Middle frontal gyrus (tissue), 1 donor: ENCODE measurements around the gene PPP2R5C.
"Not testable (repeated sequence)": the region's sequence is repeated elsewhere in the genome, so short reads cannot be mapped to it uniquely, and the experiment has no call there.

Source experiments
- DNase-seq: peaks from one replicate; pipeline ENCODE4 v3.0.0-alpha.2; 2015; ENCODE audit warnings: low spot score; ENCODE audit errors: extremely low spot score

Gene PPP2R5C

DNA sequence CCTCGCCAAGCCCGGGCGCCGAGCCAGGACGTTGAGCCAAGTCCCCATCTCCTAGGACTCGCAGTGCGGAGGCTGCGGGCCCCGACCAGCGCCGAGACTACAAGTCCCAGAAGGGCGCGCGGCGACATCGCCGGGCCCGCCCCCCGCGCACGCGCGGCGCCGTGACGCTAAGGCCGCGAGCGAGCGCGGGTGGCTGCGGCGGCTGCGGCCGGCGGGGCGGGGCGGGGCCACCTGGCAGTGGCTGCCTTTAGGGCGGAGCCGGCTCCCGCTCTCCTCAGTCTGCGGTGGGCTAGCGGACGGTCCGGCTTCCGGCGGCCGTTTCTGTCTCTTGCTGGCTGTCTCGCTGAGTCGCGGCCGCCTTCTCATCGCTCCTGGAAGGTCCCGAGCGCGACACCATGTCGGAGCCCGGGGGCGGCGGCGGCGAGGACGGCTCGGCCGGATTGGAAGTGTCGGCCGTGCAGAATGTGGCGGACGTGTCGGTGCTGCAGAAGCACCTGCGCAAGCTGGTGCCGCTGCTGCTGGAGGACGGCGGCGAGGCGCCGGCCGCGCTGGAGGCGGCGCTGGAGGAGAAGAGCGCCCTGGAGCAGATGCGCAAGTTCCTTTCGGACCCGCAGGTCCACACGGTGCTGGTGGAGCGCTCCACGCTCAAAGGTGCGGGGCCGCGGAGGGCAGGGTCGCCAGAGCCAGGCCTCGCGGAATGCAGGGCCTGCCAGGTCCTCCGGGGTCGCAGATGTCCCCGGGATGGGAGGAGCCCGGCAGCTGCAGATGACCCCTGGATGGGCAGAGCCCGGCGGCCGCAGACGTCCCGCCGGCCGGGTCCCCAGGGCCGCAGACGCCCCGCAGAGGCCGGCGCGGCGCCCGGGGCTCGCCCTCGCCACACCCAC, 203.0 kb downstream of the PPP2R5C start, which contains the start of gene DYNC1H1:
Gene DYNC1H1 (plus strand): TSS at position 277 of the 884 bp plus-strand sequence. CDS start 119 bp downstream, at position 396.
- peak; percentile 95 for DNase-seq

DNA sequence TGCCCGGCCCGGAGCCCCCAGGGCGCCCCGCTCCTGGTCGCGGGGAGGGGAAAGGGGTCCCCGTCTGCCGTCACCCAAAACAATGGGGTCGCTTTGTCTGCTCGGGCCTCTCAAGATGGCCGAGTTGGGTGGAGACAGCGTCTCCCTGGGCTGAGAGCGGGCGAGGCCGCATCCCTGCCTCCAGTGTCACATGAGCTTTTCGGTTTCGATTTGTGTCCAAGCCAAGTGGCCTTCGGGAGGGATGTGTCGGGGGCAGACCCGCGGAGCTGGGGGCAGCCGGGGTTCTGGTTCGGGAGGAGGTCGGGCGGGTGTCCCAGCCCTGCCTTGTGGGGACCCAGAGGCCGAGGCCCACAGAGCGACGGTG, 203.7 kb downstream of the PPP2R5C start:
- no peak for DNase-seq

DNA sequence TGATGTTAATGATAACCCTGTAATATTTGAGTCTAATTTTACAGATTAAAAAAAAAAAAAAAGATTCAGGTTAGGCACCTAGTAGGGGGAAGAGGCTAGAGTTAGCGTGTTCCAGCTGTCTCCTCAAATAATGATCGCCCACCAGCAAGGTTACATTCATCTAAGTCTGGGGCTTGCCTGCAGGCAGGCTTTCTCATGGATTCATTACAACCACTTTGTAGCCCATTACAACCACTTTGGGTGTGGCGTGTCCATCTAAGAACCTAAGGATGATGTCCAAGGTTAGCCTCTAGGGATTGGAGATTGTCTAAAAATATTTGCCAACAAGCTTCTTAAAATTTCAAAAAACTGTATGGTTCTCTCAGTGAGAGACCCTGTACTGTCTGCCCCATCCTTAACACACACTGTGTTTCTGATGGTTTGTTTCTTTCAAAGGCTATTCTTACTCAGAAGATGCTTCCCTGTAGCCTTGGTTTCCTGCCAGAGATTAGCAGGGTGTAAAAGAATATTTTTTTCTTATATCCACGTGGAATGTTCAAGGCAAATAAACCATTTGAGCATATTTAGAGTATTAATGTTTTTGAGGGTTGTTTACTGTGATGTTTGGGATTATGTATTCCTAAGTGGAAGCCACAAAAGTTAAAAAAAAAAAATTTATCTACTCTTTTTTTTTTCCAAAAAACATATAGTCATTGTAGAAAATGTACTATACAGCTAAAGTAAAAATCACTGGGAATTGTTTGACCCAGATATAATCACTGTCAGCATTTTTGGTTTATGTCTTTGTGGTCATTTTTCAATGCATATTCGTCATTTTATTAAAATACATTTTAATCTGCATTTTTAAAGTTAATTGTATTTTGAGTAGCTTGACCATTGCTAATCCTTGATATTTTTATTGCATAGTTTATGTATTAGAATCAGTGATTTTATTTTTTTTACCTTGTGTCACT, 204.5 kb downstream of the PPP2R5C start:
- no peak for DNase-seq

DNA sequence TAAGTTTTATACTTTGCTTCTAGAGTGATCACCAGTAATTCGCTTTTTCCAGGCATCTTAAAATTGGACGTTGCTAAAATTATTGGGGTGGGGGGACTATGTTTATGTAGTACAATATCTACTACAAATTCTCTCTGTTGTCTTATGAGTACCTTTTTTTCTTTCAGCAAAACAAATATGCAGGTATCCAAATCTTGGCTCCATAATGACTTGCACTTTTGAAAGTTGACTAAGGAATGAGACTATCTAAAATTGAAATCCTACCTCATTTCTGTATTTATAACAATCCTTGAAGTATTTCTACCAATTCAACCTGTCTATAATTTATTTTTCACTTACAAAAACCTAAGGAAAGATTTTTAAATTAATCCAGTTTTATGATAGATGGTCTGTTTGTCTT, 205.2 kb downstream of the PPP2R5C start:
- DNase-seq: no peak

DNA sequence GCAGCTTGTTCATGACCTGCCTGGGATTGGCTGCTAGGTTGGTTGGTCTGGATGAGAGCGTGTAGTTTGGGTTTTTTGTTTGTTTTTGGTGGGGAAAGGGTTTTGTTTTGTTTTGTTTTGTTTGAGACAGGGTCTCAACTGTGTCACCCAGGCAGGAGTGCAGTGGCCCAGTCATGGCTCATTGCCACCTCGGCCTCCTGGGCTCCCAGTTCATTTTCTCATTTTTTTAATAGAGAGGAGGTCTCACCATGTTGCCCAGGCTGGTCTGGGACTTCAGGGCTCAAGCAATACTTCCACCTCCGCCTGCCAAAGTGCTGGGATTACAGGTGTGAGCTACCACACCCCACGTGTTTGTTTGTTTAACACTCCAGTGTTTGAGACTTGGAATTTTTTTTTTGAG, 206.7 kb downstream of the PPP2R5C start:
- DNase-seq: no peak

DNA sequence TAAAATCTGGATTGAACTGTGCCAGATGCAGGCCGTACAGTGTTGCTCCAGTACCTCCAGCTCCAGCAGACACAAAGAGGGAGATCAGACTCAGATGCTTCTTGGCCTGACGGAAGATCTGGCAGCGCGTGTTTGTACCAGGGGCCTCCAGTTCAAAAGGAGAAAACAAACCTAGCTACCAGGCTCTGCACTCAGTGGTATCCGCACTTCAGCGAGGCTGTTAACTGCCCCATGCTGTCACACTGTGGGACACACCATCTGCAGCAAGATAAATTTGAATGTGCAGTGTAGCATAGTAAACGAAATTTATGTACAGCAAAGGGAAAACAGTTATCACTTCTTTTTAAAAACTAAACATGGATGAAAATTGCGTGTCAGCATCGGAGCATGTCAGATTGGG, 208.0 kb downstream of the PPP2R5C start:
- no peak for DNase-seq

DNA sequence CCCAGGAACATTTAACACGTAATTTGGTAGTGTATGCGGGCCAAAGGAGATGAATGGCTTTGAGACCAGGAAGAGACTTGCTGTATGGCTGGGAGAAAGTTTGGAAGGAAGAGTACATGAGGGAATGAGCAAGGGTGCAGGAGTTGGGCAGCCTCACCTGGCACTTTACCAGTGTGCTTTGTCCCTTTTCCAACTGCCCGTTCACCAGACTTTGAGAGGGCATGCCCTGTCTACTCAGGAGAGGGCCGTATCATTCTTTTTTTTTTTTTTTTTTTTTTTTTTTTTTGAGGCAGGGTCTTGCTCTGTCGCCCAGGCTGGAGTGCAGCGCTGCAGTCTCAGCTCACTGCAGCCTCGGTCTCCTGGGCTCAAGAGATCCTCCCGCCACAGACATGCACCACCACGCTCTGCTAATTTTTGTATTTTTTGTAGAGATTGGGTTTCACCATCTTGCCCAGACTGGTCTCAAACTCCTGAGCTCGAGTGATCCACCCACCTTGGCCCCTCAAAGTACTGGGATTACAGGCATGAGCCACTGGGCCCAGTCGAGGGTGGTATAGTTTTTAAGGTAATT, 209.4 kb downstream of the PPP2R5C start:
- no peak for DNase-seq

DNA sequence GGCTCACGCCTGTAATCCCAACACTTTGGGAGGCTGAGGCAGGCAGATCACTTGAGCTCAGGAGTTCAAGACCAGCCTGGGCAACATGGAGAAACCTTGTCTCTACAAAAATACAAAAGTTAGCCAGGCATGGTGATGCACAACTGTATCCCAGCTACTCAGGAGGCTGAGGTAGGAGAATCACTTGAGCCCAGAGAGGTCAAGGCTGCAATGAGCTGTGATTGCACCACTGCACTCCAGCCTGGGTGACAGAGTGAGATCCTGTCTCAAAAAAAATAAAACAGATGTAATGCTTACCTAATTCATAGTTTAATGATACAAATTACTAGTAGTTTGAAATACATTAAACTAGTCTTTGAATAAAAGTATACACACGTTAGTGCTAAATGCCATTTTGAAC, 209.9 kb downstream of the PPP2R5C start:
- DNase-seq: not testable (repeated sequence)

DNA sequence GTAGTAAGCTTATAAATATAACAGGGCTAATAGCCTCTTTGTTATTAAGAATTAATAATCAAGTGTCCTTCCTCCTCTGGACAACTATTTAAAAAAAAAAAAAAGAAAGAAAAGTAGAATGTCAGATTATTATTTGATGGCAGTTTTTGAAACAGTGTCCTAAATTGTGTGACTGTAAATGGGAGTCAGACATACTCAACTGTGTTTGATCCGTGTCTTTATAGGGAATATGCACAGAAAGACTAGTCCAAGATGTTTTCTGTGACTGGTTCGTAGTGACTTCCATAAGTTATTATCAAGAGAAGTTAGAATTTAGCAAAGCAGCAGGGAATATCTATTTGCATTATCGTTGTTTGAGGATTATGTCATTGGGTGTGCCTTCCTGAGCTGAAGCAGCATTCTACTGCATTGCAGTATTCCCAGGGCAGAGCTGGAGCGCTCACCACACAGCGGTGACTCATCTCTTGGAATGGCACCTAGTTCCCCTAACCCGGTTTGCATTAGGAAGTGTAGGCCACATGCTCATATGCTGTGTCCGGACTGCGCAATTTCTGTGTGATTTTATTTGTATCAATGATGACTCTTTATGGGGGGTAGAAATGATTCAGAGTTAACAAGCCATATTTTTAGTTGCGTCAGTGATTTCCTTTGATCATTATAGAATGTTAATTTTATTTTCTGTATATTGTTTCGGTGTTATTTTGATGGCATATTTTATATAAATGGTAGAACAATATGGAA, 210.8 kb downstream of the PPP2R5C start:
- DNase-seq: peak; percentile 37

DNA sequence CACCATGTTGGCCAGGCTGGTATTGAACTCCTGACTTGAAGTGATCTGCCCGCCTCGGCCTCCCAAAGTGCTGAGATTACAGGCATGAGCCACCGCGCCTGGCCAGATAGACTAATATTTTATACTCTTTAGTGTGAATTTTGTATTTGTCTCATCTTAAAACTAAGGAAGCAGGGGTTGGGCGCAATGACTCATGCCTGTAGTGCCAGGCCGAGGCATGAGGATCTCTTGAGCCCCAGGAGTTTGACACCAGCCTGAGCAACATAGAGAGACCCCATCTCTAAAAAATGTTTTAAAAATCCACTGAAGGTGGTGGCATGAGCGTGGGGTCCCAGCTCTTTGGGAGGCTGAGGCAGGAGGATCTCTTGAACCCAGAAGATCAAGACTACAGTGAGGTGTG, 211.8 kb downstream of the PPP2R5C start:
- no peak for DNase-seq

DNA sequence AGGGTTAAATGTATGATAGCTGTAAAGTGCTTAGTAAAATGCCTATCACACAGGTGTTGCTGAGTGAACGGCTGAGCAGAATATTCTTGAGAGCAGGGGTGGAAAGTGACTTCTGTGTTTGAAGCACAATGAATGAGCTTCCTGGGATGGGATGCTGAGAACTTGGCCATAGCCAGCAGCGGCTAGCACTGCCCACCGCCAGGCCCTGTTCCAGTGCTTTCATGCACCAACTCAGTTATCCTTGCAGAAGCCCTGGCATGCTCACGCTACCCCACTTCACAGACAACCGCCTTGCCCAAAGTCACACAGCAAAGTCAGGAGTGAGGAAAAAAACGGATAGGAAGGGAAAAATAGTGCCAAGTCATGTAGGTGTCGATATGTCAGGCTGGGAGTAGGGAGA, 213.7 kb downstream of the PPP2R5C start:
- DNase-seq: no peak
